HEK293 (cell line): Measurements from ENCODE around the gene KIT.

Source experiments
- BCL11A ChIP-seq: fragments of 450-650 bp; formaldehyde crosslinking; IDR thresholded peaks from 2 replicates; pipeline ENCODE4 v1.5.1; 2016; ENCODE audit warnings: low read depth, missing biosample characterization, missing genetic modification characterization
- ZBTB7A ChIP-seq: fragments of 450-650 bp; formaldehyde crosslinking; IDR thresholded peaks from 2 replicates; pipeline ENCODE4 v1.5.1; 2016; ENCODE audit warnings: low read depth, missing biosample characterization, missing genetic modification characterization
- ZNF10 ChIP-seq: fragments of 450-650 bp; formaldehyde crosslinking; IDR thresholded peaks from 2 replicates; pipeline ENCODE4 v1.5.1; 2017; ENCODE audit warnings: missing biosample characterization, missing genetic modification characterization
- ZNF792 ChIP-seq: fragments of 450-650 bp; formaldehyde crosslinking; IDR thresholded peaks from 2 replicates; pipeline ENCODE4 v1.5.1; 2016; ENCODE audit warnings: missing biosample characterization, missing genetic modification characterization
- TF ChIP-seq, protein P1 (sequence below): fragments of 450-650 bp; formaldehyde crosslinking; IDR thresholded peaks from 2 replicates; pipeline ENCODE4 v1.5.1; 2016; ENCODE audit warnings: missing biosample characterization, missing genetic modification characterization

DNA sequence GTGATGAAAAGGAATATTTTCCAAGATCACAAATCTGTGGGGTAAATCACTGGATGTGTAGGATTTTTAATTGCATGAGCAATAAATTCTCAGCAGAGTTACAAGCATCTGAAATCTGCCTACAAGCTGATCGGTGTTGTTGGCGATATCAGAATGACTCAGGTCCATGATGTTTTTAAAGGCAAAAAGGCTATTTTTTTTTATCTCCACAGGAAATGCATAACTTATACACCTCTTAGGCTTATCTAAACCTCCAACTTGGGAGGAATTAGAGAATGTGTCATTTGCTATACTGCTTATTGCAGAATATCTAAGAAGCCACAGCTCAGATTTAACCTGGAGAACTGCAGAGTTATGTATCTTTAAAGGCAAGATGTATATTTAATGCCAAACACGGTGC, 61.6 kb downstream of the KIT start:
- TF ChIP-seq ZNF792 (tag by site-specific recombination) (no peak), ZNF10 (tag by site-specific recombination) (no peak), BCL11A (tag by site-specific recombination) (no peak), ZBTB7A (tag by site-specific recombination) (no peak)
- TF ChIP-seq, protein P1, sequence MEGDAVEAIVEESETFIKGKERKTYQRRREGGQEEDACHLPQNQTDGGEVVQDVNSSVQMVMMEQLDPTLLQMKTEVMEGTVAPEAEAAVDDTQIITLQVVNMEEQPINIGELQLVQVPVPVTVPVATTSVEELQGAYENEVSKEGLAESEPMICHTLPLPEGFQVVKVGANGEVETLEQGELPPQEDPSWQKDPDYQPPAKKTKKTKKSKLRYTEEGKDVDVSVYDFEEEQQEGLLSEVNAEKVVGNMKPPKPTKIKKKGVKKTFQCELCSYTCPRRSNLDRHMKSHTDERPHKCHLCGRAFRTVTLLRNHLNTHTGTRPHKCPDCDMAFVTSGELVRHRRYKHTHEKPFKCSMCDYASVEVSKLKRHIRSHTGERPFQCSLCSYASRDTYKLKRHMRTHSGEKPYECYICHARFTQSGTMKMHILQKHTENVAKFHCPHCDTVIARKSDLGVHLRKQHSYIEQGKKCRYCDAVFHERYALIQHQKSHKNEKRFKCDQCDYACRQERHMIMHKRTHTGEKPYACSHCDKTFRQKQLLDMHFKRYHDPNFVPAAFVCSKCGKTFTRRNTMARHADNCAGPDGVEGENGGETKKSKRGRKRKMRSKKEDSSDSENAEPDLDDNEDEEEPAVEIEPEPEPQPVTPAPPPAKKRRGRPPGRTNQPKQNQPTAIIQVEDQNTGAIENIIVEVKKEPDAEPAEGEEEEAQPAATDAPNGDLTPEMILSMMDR (tag by site-specific recombination), result no peak
